H1 (cell line): Measurements from ENCODE around the gene OR7D2. TPM values are rescaled to one million over a fixed set of nuclear protein-coding genes. Genes with fewer than 3 reads are reported as not detected.

Experiments used
- CTCF ChIA-PET: fragments of 300-600 bp; sonication (Branson Sonifier 250); formaldehyde crosslinking; loops from one replicate; lab custom pipeline; 2021; ENCODE audit not compliant: partially characterized antibody; lab: Charles Lee
- POLR2A ChIA-PET: fragments of 300-600 bp; sonication (Branson Sonifier 250); formaldehyde crosslinking; loops from one replicate; lab custom pipeline; 2021; ENCODE audit warnings: inconsistent platforms; ENCODE audit not compliant: partially characterized antibody; lab: Charles Lee
- DNase-seq, 2 experiments: peaks; one replicate each; pipeline versions ENCODE4 v3.0.0 to v3.0.0-alpha.2; 2010 to 2022; ENCODE audit warnings: low spot score in 2 of 2, low read depth in 1 of 2, mixed read lengths in 1 of 2
- FAIRE-seq: peaks from 2 replicates; lab custom pipeline; 2011; peaks lifted over from hg19 to GRCh38; lab: Jason Lieb, UNC
- H2AFZ ChIP-seq: 2 replicates; pipeline ENCODE4 v1.8.1; 2012; ENCODE audit warnings: low read length, inconsistent platforms
- H2AK5ac ChIP-seq: 2 replicates; pipeline ENCODE4 v1.6.1; 2013; ENCODE audit warnings: low read depth, low read length
- H2BK120ac ChIP-seq: replicated peaks from 2 replicates; pipeline ENCODE3; 2013; ENCODE audit warnings: low read depth, low read length, inconsistent platforms
- H2BK12ac ChIP-seq: 2 replicates; pipeline ENCODE4 v1.6.1; 2013; ENCODE audit warnings: low read depth, low read length
- H2BK15ac ChIP-seq: 2 replicates; pipeline ENCODE4 v1.6.1; 2013; ENCODE audit warnings: low read length
- H2BK20ac ChIP-seq: 2 replicates; pipeline ENCODE4 v1.6.1; 2013; ENCODE audit warnings: low read length
- H2BK5ac ChIP-seq: 2 replicates; pipeline ENCODE4 v1.6.1; 2013; ENCODE audit warnings: low read depth, low read length
- H3K14ac ChIP-seq: 2 replicates; pipeline ENCODE4 v1.6.1; 2013; ENCODE audit warnings: inconsistent platforms; ENCODE audit not compliant: insufficient read length
- H3K18ac ChIP-seq: 2 replicates; pipeline ENCODE4 v1.6.1; 2013; ENCODE audit warnings: low read length; ENCODE audit errors: extremely low read depth
- H3K23ac ChIP-seq: 2 replicates; pipeline ENCODE4 v1.6.1; 2013; ENCODE audit warnings: inconsistent platforms; ENCODE audit not compliant: insufficient read length
- H3K23me2 ChIP-seq: 2 replicates; pipeline ENCODE4 v1.6.1; 2013; ENCODE audit warnings: low read depth, low read length
- H3K27ac ChIP-seq: 2 replicates; pipeline ENCODE4 v1.6.1; 2011; ENCODE audit warnings: low read depth, low read length, inconsistent platforms
- H3K27me3 ChIP-seq, 4 experiments: replicated peaks in 1 of 4; 1 replicate in 1 of 4; 2 replicates in 3 of 4; pipeline versions ENCODE4 v1.6.1 to v1.8.1; 2011 to 2013; ENCODE audit warnings: low read length in 3 of 4, mild to moderate bottlenecking in 3 of 4, inconsistent platforms in 2 of 4, mixed read lengths in 2 of 4, moderate library complexity in 1 of 4; ENCODE audit not compliant: control insufficient read depth in 3 of 4, insufficient read depth in 3 of 4; ENCODE audit errors: extremely low read depth in 1 of 4
- H3K36me3 ChIP-seq, 4 experiments: 2 replicates each; pipeline versions ENCODE4 v1.6.1 to v1.8.1; 2011 to 2013; ENCODE audit warnings: mild to moderate bottlenecking in 4 of 4, low read length in 3 of 4, moderate library complexity in 2 of 4, control low read depth in 1 of 4, inconsistent platforms in 1 of 4; ENCODE audit not compliant: insufficient read depth in 4 of 4, control insufficient read depth in 2 of 4
- H3K4ac ChIP-seq: replicated peaks from 2 replicates; pipeline ENCODE3; 2013; ENCODE audit warnings: low read length, low read depth, mixed read lengths, inconsistent platforms; ENCODE audit not compliant: insufficient read length
- H3K4me1 ChIP-seq, 4 experiments: replicated peaks in 1 of 4; 1 replicate in 1 of 4; 2 replicates in 3 of 4; pipeline versions ENCODE4 v1.6.1 to v1.8.1; 2011 to 2013; ENCODE audit warnings: low read length in 3 of 4, inconsistent platforms in 2 of 4, mixed read lengths in 1 of 4; ENCODE audit not compliant: insufficient read depth in 4 of 4, control insufficient read depth in 3 of 4
- H3K4me2 ChIP-seq, 2 experiments: 2 replicates each; pipeline versions ENCODE4 v1.6.1 to v1.8.1; 2011 to 2013; ENCODE audit warnings: low read depth in 2 of 2, low read length in 2 of 2, control low read depth in 1 of 2, inconsistent platforms in 1 of 2, mild to moderate bottlenecking in 1 of 2; ENCODE audit not compliant: insufficient read depth in 1 of 2
- H3K4me3 ChIP-seq, 4 experiments: fragments of 200-600, 300-600 bp in 1 of 4; sonication (generic), shearing (Covaris generic), sonication (Bioruptor Twin) in 1 of 4; 2 replicates each; pipeline versions ENCODE4 v1.5.1 to v1.8.1; 2011 to 2016; ENCODE audit warnings: low read length in 4 of 4, low read depth in 3 of 4, control low read depth in 2 of 4, inconsistent platforms in 2 of 4, mild to moderate bottlenecking in 2 of 4, mixed read lengths in 1 of 4, moderate library complexity in 1 of 4; ENCODE audit not compliant: insufficient read depth in 2 of 4; ENCODE audit errors: extremely low read depth in 1 of 4
- H3K56ac ChIP-seq: replicated peaks from 2 replicates; pipeline ENCODE3; 2013; ENCODE audit warnings: low read depth, mild to moderate bottlenecking, mixed read lengths, low read length, inconsistent platforms; ENCODE audit not compliant: insufficient read length
- H3K79me1 ChIP-seq: 2 replicates; pipeline ENCODE4 v1.6.1; 2013; ENCODE audit warnings: low read depth, low read length, control low read depth
- H3K79me2 ChIP-seq, 2 experiments: 2 replicates each; pipeline versions ENCODE4 v1.6.1 to v1.8.1; 2012 to 2013; ENCODE audit warnings: low read length in 2 of 2, mild to moderate bottlenecking in 2 of 2, inconsistent platforms in 1 of 2; ENCODE audit not compliant: insufficient read depth in 2 of 2, control insufficient read depth in 1 of 2
- H3K9ac ChIP-seq, 4 experiments: replicated peaks in 1 of 4; 1 replicate in 1 of 4; 2 replicates in 3 of 4; pipeline versions ENCODE4 v1.6.1 to v1.8.1; 2011 to 2013; ENCODE audit warnings: low read depth in 3 of 4, low read length in 3 of 4, control low read depth in 2 of 4, mild to moderate bottlenecking in 2 of 4, moderate library complexity in 2 of 4, inconsistent platforms in 1 of 4; ENCODE audit errors: extremely low read depth in 1 of 4
- H3K9me3 ChIP-seq, 2 experiments: 2 replicates each; pipeline versions ENCODE4 v1.6.1 to v1.8.1; 2012 to 2013; ENCODE audit warnings: mild to moderate bottlenecking in 2 of 2, moderate library complexity in 2 of 2, control low read depth in 1 of 2, inconsistent platforms in 1 of 2, low read depth in 1 of 2, low read length in 1 of 2, mixed read lengths in 1 of 2; ENCODE audit not compliant: insufficient read depth in 2 of 2
- H4K20me1 ChIP-seq, 2 experiments: replicated peaks in 1 of 2; 2 replicates each; pipeline versions ENCODE3 to v1.8.1; 2011 to 2013; ENCODE audit warnings: inconsistent platforms in 2 of 2, low read length in 2 of 2, mild to moderate bottlenecking in 1 of 2; ENCODE audit not compliant: insufficient read depth in 2 of 2, control insufficient read depth in 1 of 2
- H4K5ac ChIP-seq: 2 replicates; pipeline ENCODE4 v1.6.1; 2013; ENCODE audit warnings: low read length, low read depth, mixed read lengths, inconsistent platforms; ENCODE audit not compliant: insufficient read length
- H4K8ac ChIP-seq: 2 replicates; pipeline ENCODE4 v1.8.0; 2013; ENCODE audit warnings: mild to moderate bottlenecking, moderate library complexity, low read length, inconsistent platforms; ENCODE audit not compliant: insufficient read depth; ENCODE audit errors: extremely low read depth
- H4K91ac ChIP-seq: replicated peaks from 2 replicates; pipeline ENCODE3; 2013; ENCODE audit warnings: low read length, mixed read lengths, inconsistent platforms; ENCODE audit not compliant: insufficient read length
- ASH2L ChIP-seq: fragments of 200-600, 300-600 bp; sonication (generic); IDR thresholded peaks from one replicate; pipeline ENCODE4 v1.7.1; 2017; ENCODE audit warnings: low read length
- FOSL1 ChIP-seq: IDR thresholded peaks from 2 replicates; pipeline ENCODE4 v1.6.1; 2011; ENCODE audit warnings: mild to moderate bottlenecking, low read depth, low read length, moderate library complexity; ENCODE audit not compliant: insufficient read depth
- WGBS, 2 experiments: shearing (Covaris generic) in 1 of 2; methylation state at CpG; one replicate each; pipeline versions ENCODE4 v1.1.6 to v1.1.7; 2013 to 2015; ENCODE audit warnings: low lambda C conversion rate in 2 of 2, mixed read lengths in 2 of 2, inconsistent platforms in 1 of 2, low coverage in 1 of 2, missing lambda C conversion rate in 1 of 2; ENCODE audit not compliant: insufficient replicate concordance in 2 of 2, insufficient coverage in 1 of 2, insufficient read length in 1 of 2; ENCODE audit errors: extremely low coverage in 1 of 2, missing lambda C conversion rate in 1 of 2; 5-methylcytosine and 5-hydroxymethylcytosine counted together
- polyA plus RNA-seq, 7 experiments: library from polyadenylated mRNA; depleted of rRNA in 3 of 7; stranded (reverse) in 5 of 7; unstranded in 2 of 7; fragments of >200 nt in 5 of 7; fragments of 200-250 nt in 2 of 7; gene quantifications; 1 replicate in 5 of 7; 2 replicates in 1 of 7; 4 replicates in 1 of 7; pipeline versions ENCODE4 v1.2.1 to v1.2.3, GENCODE V29; 2011 to 2013; ENCODE audit warnings: missing spikeins in 2 of 7, mixed read lengths in 2 of 7
- total RNA-seq: library from RNA; stranded (reverse); fragmentation: NEBNext Ultra II Directional; extraction: Animal tissue kit (Norgen Biotek cat#: 25700); gene quantifications from 2 replicates; pipeline ENCODE4 v1.2.1, GENCODE V29; 2021

Gene OR7D2
- total and polyA plus RNA-seq, 2 of the 8 experiments (the other 6 are each of a cell fraction or from before 2014, with no cell fraction given), result 0.02 TPM; not detected in 1

DNA sequence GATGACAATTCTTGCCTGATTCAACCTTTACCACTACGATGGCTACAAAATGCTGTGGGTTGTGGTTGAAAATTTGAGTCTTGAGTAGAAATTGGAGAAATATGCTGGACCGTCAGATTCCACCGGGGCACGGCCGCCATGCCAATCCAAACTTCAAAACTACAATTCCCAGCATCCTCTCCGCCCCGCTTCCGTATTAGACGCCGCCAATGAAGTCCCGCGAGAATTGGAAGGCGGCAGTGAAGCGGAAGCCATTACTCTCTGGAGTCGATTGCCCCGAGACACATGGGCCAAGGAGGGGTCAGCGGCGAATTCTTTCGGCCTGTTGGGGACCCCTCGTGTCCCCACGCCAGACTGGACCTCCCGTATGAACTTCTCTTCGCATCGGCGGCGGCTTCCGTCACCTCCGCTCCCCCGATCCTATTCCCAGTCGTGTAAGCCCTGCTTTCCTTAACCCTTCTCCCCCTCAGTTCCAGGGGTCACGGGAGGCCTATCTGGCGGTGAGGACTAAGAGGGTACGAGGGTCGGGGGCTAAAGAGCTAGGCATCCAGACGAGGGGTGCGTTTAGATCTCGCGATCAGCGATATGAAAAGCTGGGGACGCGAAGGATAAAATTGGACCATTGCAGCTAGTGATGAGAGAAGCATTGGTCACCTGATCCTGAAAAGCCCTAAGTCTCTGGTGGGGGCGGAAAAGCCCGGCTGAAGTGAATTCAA, 38.5 kb upstream of the OR7D2 start, which contains the start of gene ZNF317:
TSS of gene ZNF317 (plus strand) at position 239 of the 716 bp plus-strand sequence. CDS start 15,620 bp downstream, outside the sequence.
- Histone ChIP-seq H4K91ac (peak within 1 kb of the TSS; percentile 78), H3K18ac (peak within 1 kb of the TSS; percentile 93), H3K4me1 (no peaks in the 10 kb centered on the region), H2AK5ac (no peak within 1 kb of the TSS), H2AFZ (peak within 1 kb of the TSS; percentile 100), H2BK5ac (peak within 1 kb of the TSS; percentile 99), H3K9me3 (peaks cover 0 to 10% of the 10 kb centered on the region in 2 experiments; a peak in 2 of 4 replicates), H3K4me2 (peak within 1 kb of the TSS; percentile 70 to 91), H4K5ac (peak within 1 kb of the TSS; percentile 60), H4K8ac (peak within 1 kb of the TSS; percentile 97; the same call in 1 of the 2 replicates), H2BK12ac (peak within 1 kb of the TSS; percentile 51; the same call in 1 of the 2 replicates), H3K23ac (no peak within 1 kb of the TSS), H2BK120ac (no peak within 1 kb of the TSS), H3K9ac (peak within 1 kb of the TSS; percentile 97 to 99 (median 98)), H3K79me1 (no peaks in the 10 kb centered on the region), H3K23me2 (peaks cover 3% of the 10 kb centered on the region; the same call in 1 of the 2 replicates), H3K14ac (no peak within 1 kb of the TSS), H3K4me3 (peak within 1 kb of the TSS; percentile 95 to 99 (median 98)), H3K56ac (peak within 1 kb of the TSS; percentile 73), H2BK15ac (0 out of 2 replicates have a peak within 1 kb of the TSS, but pooled peaks have one; percentile 84), H4K20me1 (no peaks in the 10 kb centered on the region), H2BK20ac (no peak within 1 kb of the TSS), H3K79me2 (peaks cover 24 to 51% of the 10 kb centered on the region in 2 experiments), H3K27ac (peak within 1 kb of the TSS; percentile 98), H3K4ac (peak within 1 kb of the TSS; percentile 63), H3K36me3 (peaks cover 0 to 6% (median 2%) of the 10 kb centered on the region in 4 experiments; a peak in 2 of 8 replicates), H3K27me3 (no peaks in the 10 kb centered on the region)
- FAIRE-seq (peak; percentile 78), DNase-seq (peak; percentile 38 to 84)
- WGBS, 2 experiments, result 2% methylated on average over 41 of the region's 43 CpGs; no CpG with 5 or more reads in 1 of the 2 experiments
- ChIA-PET POLR2A (interaction anchor here (0.6 to 1.4 kb wide), 7 partner anchors 11 to 679 kb away, joined by 3 to 4 read pairs (median 3); partner anchors contain the start of genes FBXL12, ZNF266 and ZNF699), CTCF (interaction anchor here (0.7 kb wide), 1 partner anchor 700 kb away, joined by 3 read pairs; no protein-coding TSS in a partner anchor)
- TF ChIP-seq ASH2L, result peak; percentile 93
- TF ChIP-seq FOSL1, result no peak
